Activated naive CD4-positive, alpha-beta T cell treated with anti-CD3 and anti-CD28 coated beads, Interleukin-2, amount 50 U/mL, for 16 hours (primary cell): ENCODE data around the gene MMP17.
"Not testable (repeated sequence)": the region's sequence is repeated elsewhere in the genome, so short reads cannot be mapped to it uniquely, and the experiment has no call there.

ENCODE experiments used
- DNase-seq: peaks from one replicate; pipeline ENCODE4 v3.0.0-alpha.2; 2020

The MMP17 gene

GRCh38 chr12:131867471-131867870 lies 39.3 kb downstream of the MMP17 start:
- DNase-seq, result no peak

GRCh38 chr12:131867891-131868675 lies 39.9 kb downstream of the MMP17 start:
- no peak for DNase-seq

- no peak for DNase-seq
These were observed 41.8 kb downstream of the MMP17 start for GRCh38 chr12:131869871-131870418.

- no peak for DNase-seq
These were observed 43.5 kb downstream of the MMP17 start for GRCh38 chr12:131871677-131872076.

GRCh38 chr12:131872154-131873051 lies 44.2 kb downstream of the MMP17 start:
- no peak for DNase-seq

GRCh38 chr12:131873293-131873692 lies 45.1 kb downstream of the MMP17 start:
- DNase-seq, result no peak

GRCh38 chr12:131874972-131875371 lies 46.8 kb downstream of the MMP17 start:
- DNase-seq, result not testable (repeated sequence)

DNA sequence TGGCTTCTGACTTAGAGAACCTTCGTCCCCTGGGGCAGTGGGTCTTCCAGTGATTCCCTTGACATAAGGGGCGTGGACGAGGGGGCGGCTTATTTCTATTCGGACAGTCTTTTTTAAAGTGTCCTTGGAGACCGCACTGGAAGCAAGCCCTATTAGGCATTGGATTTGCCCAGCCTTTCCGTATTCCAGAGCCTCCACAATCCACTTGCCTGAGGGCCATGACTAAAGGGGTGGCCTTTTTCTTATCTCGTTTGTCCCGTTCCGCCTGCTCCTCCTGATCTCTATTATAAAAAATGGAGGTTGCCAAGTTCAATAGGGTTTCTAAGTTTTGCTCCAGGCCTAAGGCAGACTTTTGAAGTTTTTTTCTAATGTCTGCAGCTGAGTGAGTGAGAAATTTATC lies 49.0 kb downstream of the MMP17 start:
- not testable (repeated sequence) for DNase-seq

GRCh38 chr12:131878436-131878835 lies 50.2 kb downstream of the MMP17 start:
- not testable (repeated sequence) for DNase-seq

DNA sequence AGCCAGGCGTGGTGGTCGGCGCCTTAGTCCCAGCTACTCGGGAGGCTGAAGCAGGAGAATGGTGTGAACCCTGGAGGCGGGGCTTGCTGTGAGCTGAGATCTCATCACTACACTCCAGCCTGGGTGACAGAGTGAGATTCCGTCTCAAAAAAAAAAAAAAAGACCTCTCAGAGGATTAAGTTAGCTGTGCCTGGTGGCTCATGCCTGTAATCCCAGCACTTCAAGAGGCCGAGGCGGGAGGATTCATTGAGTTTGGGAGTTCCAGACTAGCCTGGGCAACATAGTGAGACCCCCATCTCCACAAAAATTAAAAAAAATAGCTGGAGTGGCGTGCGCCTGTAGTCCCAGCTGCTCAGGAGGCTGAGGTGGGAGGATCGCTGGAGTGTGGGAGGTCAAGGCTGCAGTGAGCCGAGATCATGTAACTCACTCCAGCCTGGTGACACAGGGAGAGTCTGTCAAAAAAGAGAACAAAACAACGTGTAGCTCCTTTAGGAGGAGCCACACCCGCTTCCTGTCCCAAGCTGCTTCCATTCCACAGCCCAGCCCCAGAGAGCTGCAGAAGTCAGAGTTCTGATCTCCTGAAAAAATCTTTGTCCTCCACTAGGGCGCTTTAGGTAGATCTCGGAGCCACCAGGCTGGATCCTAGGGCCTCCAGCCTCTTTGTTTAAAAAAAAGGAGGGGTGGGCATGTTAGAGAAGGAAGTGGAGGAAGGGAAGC lies 54.8 kb downstream of the MMP17 start:
- no peak for DNase-seq

GRCh38 chr12:131883521-131883900 lies 55.3 kb downstream of the MMP17 start:
- no peak for DNase-seq

GRCh38 chr12:131885076-131885475 lies 56.9 kb downstream of the MMP17 start:
- not testable (repeated sequence) for DNase-seq

DNA sequence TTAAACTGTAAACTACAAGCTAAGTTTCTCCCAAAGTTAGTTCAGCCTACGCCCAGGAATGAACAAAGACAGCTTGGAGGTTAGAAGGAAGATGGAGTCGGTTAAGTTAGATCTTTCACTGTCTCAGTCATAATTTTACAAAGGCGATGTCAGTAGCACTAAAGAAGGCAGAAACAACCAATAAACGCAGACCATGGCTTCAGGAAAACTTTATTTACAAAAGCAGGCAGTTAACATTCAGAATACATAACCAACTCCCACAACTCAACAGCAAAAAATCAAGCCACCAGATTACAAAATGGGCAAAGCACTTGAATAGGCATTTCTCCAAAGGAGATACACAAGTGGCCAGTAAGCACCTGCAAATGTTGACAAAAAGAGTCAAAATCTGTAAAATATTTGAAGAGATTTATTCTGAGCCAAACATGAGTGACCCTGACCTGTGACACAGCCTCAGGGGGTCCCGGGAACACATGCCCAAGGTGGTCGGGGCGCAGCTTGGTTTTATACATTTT lies 57.4 kb downstream of the MMP17 start:
- DNase-seq, result no peak

DNA sequence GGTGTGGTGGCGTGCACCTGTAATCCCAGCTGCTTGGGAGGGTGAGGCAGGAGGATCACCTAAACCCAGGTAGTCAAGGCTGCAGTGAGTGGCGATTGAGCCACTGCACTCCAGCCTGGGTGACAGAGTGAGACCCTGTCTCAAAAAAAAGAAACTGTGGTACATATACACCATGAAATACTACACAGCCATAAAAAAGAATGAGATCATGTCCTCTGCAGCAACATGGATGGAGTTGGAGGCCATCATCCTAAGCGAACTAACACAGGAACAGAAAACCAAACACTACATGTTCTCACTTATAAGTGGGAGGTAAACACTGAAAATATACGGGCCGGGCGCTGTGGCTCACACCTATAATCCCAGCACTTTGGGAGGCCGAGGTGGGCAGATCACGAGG lies 63.5 kb downstream of the MMP17 start:
- not testable (repeated sequence) for DNase-seq

DNA sequence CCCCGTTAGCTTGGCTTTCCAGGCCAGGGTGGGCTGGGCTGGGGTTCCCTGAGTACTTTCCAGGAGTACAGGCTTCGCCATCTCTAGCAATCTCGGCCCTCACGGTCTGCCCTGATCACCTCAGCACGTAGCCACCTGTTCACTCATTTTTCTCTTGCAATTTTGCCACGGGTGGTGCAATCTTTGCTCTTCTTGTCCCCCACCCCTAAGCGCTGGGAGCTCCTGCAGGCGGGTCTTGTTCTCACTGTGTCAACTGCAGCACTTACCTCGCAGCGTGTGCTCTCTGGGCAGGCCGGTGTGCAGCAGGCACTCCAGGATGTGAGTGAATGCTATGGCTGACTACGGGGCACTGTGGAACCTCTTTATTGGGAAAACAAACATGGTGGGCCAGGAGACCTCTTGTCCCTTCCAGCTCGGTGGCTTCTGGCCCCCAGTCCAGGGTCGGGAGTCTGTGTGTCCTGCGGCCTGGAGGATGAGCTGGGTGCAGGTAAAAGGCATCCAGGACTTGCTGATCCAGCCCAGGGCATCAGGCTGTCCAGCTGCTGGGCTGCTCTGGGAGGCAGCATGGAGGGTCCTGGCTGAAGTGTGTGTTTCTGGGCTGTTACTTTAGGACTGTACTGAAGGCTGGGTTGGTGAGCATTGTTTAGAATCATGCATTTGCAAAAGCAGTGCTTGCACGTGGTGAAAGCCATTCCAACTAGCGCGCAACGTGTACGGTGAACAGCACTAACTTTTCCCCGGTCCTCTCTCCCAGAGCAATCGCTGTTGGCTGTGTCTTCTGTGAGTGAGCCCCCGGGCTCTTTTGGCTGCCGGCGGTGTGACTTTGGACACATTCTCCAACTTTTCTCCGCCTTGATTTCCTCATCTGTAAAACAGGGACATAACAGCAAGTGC lies 64.8 kb downstream of the MMP17 start:
- no peak for DNase-seq

GRCh38 chr12:131893605-131894312 lies 65.6 kb downstream of the MMP17 start:
- no peak for DNase-seq

DNA sequence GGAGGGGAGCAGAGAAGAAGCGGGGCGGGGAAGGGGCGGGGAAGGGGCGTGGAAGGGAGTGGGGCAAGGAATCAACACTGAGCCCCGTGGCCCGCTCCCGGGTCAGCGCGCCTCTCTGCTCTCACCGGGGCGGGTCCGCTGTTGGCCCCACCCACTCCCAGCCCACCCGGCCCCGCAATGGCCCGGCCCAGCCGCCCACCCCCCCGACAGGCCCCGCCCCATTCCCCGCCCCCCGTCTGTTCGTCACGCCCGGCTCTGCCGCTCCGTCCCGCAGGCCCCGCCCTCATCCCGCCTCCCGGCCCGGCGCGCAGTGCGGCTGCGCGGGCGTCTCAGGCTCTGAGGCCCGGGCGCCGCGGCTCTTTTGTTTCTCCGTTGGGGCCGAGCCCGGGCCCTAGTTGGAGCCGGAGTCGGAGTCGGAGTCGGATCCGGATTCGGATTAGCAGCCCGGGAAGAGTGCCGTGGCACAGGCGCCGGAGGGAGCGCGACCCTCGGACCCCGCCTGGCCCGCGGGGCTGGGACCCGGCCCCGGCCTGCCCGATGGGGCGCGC lies 66.2 kb downstream of the MMP17 start, which contains the start of gene ULK1:
Gene ULK1 (plus strand): TSS at position 310 of the 548 bp plus-strand sequence. CDS start 380 bp downstream, outside the sequence.
- peak; percentile 94 for DNase-seq

DNA sequence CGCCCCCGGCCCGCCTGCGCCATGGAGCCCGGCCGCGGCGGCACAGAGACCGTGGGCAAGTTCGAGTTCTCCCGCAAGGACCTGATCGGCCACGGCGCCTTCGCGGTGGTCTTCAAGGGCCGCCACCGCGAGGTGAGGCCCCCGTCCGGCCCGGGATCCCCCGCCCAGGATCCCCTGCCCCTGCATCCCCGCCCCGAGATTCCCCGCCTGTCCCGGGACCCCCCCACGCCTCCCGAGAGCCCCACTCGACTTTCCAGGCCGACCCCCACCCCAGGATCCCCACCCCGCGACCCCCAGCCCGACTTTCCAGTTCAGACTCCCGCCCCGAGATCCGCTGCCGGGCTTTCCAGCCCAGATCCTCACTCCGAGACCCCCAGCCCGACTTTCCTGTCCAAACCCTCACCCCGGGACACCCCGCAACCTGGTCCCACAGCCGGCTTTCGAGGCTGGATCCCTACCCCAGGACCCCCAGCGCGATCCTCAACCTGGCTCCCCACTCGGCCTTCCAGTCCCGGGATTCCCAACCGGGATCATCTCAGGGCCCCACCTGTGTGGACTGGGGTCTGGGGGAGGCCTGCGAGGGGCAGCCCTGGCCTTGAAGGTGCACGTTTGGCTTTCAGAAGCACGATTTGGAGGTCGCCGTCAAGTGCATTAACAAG lies 66.9 kb downstream of the MMP17 start:
- DNase-seq, result no peak

GRCh38 chr12:131895640-131896079 lies 67.5 kb downstream of the MMP17 start:
- DNase-seq, result peak; percentile 32
